ENCODE results near the gene FGB.

GRCh38 chr4:154586296-154587033, 23.7 kb downstream of the FGB start:
- TF ChIP-seq CTCF (IDR thresholded peaks at IDR 0.05) (no peak), POLR2A (IDR thresholded peaks at IDR 0.05) (no peak), POLR2AphosphoS5 (IDR thresholded peaks at IDR 0.05) (no peak)

All from breast epithelium (tissue), 3 donors.